ENCODE results near the gene NEK4. TPM values are rescaled to one million over a fixed set of nuclear protein-coding genes. Genes with fewer than 3 reads are reported as not detected.
"Not testable (repeated sequence)": the region's sequence is repeated elsewhere in the genome, so short reads cannot be mapped to it uniquely, and the experiment has no call there.

Gene NEK4
- total and polyA plus RNA-seq, 2 experiments from 2014 or later: 12.4 to 14.7 TPM

GRCh38 chr3:52777127-52777958 lies 6.6 kb upstream of the NEK4 start, which contains the start of gene ITIH1:
ITIH1 (plus strand) TSS chr3:52777599; CDS start chr3:52777616, 17 bp downstream.
- DNase-seq (ENCODE audit: low read depth in 1 of 2, low spot score in 1 of 2): no peak
- TF ChIP-seq CTCF (IDR thresholded peaks at IDR 0.05; ENCODE audit: low read depth, low read length): no peak
- Histone ChIP-seq H3K27ac (no peak within 1 kb of the TSS), H3K36me3 (no peaks in the 10 kb centered on the region), H3K4me3 (no peak within 1 kb of the TSS), H3K9me3 (ENCODE audit: low read depth) (no peaks in the 10 kb centered on the region), H3K27me3 (peaks cover 8% of the 10 kb centered on the region), H3K4me1 (ENCODE audit: low read depth) (no peaks in the 10 kb centered on the region)

GRCh38 chr3:52776486-52776885 lies 5.7 kb upstream of the NEK4 start:
- not testable (repeated sequence) for H3K4me1 ChIP-seq (ENCODE audit: low read depth); DNase-seq (ENCODE audit: low read depth in 1 of 2, low spot score in 1 of 2); H3K27me3 ChIP-seq; H3K36me3 ChIP-seq; H3K4me3 ChIP-seq; H3K9me3 ChIP-seq (ENCODE audit: low read depth); H3K27ac ChIP-seq

- H3K27ac ChIP-seq: no peak overlapping the region
- no peak for TF ChIP-seq CTCF (IDR thresholded peaks at IDR 0.05; ENCODE audit: low read depth, low read length)
- DNase-seq (ENCODE audit: low read depth in 1 of 2, low spot score in 1 of 2): no peak
- no peaks in the 10 kb centered on the region for H3K27me3 ChIP-seq
- H3K4me3 ChIP-seq: no peak overlapping the region
- H3K4me1 ChIP-seq (ENCODE audit: low read depth): peaks cover 3% of the 10 kb centered on the region
- no peaks in the 10 kb centered on the region for H3K9me3 ChIP-seq (ENCODE audit: low read depth)
- H3K36me3 ChIP-seq: no peaks in the 10 kb centered on the region
Observed at GRCh38 chr3:52775877-52776276, 5.1 kb upstream of the NEK4 start.

- no peak for TF ChIP-seq CTCF (IDR thresholded peaks at IDR 0.05; ENCODE audit: low read depth, low read length)
- H3K36me3 ChIP-seq: no peaks in the 10 kb centered on the region
- no peak for DNase-seq (ENCODE audit: low read depth in 1 of 2, low spot score in 1 of 2)
Observed at GRCh38 chr3:52774901-52775864, 4.4 kb upstream of the NEK4 start.

GRCh38 chr3:52774066-52774713 lies 3.5 kb upstream of the NEK4 start:
- no peak overlapping the region for H3K27ac ChIP-seq
- no peak for DNase-seq (ENCODE audit: low read depth in 1 of 2, low spot score in 1 of 2)
- TF ChIP-seq CTCF (IDR thresholded peaks at IDR 0.05; ENCODE audit: low read depth, low read length): no peak
- H3K4me1 ChIP-seq (ENCODE audit: low read depth): peaks cover 11% of the 10 kb centered on the region
- H3K36me3 ChIP-seq: no peaks in the 10 kb centered on the region
- H3K27me3 ChIP-seq: no peaks in the 10 kb centered on the region
- no peak overlapping the region for H3K4me3 ChIP-seq
- no peaks in the 10 kb centered on the region for H3K9me3 ChIP-seq (ENCODE audit: low read depth)

More at GRCh38 chr3:52774901-52775864, 4.4 kb upstream of the NEK4 start:
- Histone ChIP-seq H3K9me3 (ENCODE audit: low read depth) (no peaks in the 10 kb centered on the region), H3K27me3 (no peaks in the 10 kb centered on the region), H3K4me3 (no peak overlapping the region), H3K4me1 (ENCODE audit: low read depth) (peaks cover 3% of the 10 kb centered on the region), H3K27ac (no peak overlapping the region)

Measured in cardiac muscle cell (in vitro differentiated cells and primary cell).